Right lobe of liver (tissue), 6 donors: Measurements from ENCODE around the gene C6orf89. TPM values are rescaled to one million over a fixed set of nuclear protein-coding genes. Genes with fewer than 3 reads are reported as not detected.

Source experiments
- ATAC-seq, 4 donors: fragments of 200-7000 bp; cut with Tn5 transposase; one replicate each; pipeline ENCODE4 v1.9.1; 2020; ENCODE audit warnings: mild to moderate bottlenecking in 4 of 4, moderate library complexity in 4 of 4
- DNase-seq, 3 donors: peaks; one replicate each; pipeline ENCODE4 v3.0.0-alpha.2; 2020
- H3K27ac ChIP-seq, 3 donors: fragments of 200-600 bp; one replicate each; pipeline ENCODE4 v1.8.0; 2022
- H3K27me3 ChIP-seq, 2 donors: fragments of 200-600 bp; one replicate each; pipeline ENCODE4 v1.8.0; 2022
- H3K36me3 ChIP-seq, 4 donors: fragments of 200-600 bp; sonication (generic) in 1 of 4; one replicate each; pipeline versions ENCODE4 v1.5.1 to v1.8.0; 2017 to 2022; ENCODE audit warnings: control low read depth in 1 of 4
- H3K4me1 ChIP-seq, 4 donors: fragments of 200-600 bp; sonication (generic) in 1 of 4; one replicate each; pipeline versions ENCODE4 v1.5.1 to v1.8.0; 2017 to 2022; ENCODE audit warnings: control low read depth in 1 of 4
- H3K4me3 ChIP-seq, 3 donors: fragments of 200-600 bp; one replicate each; pipeline ENCODE4 v1.8.0; 2022
- H3K9me3 ChIP-seq, 4 donors: fragments of 200-600 bp; sonication (generic) in 1 of 4; one replicate each; pipeline versions ENCODE4 v1.5.1 to v1.8.0; 2017 to 2022; ENCODE audit warnings: control low read depth in 1 of 4
- POLR2A ChIP-seq: fragments of 450-650 bp; IDR thresholded peaks from one replicate; pipeline ENCODE4 v1.6.1; 2017; ENCODE audit warnings: antibody characterized with exemption, mild to moderate bottlenecking
- WGBS: methylation state at CpG from one replicate; pipeline ENCODE4 v1.1.6; 2018; ENCODE audit warnings: low coverage, low lambda C conversion rate; ENCODE audit not compliant: insufficient coverage; ENCODE audit errors: missing lambda C conversion rate; 5-methylcytosine and 5-hydroxymethylcytosine counted together
- intact Hi-C, 2 donors: fragments of 100-400 bp; cut with DNase I; formaldehyde crosslinking; loops; one replicate each; pipeline versions ENCODE4 v1.11.2 to v1.14.1; 2022
- total RNA-seq, 6 experiments: library from RNA; depleted of rRNA in 2 of 6; stranded (reverse); fragments of >200 nt in 2 of 6; fragmentation: NEBNext Ultra II Directional in 3 of 6; extraction: Animal tissue kit (Norgen Biotek cat#: 25700) in 3 of 6; gene quantifications; one replicate each; pipeline versions ENCODE4 v1.1.0 to v1.2.4, GENCODE V29; 2016 to 2023
- TF ChIP-seq, protein P1 (sequence below), 4 donors: fragments of 200-600 bp in 3 of 4; fragments of 450-650 bp in 1 of 4; IDR thresholded peaks; one replicate each; pipeline versions ENCODE4 v1.5.1 to v1.8.0; 2016 to 2022; ENCODE audit warnings: antibody characterized with exemption in 4 of 4, mild to moderate bottlenecking in 2 of 4
- donor health status: DM: no; HTN: yes; CAD: no.
- donor health status: DM: no; HTN: no; CAD: no.
- donor health status: DM: no; HTN: no; CAD: no.
- donor health status: DM: no; HTN: yes; CAD: no.
- donor health status: DM: no; HTN: yes; CAD: no.

Gene C6orf89
- total RNA-seq, 6 experiments from 2014 or later: 29.0 to 37.0 (median 32.1) TPM

GRCh38 chr6:36968266-36968977 is 82.7 kb downstream of the C6orf89 start:
- ATAC-seq: no peak
- Histone ChIP-seq H3K36me3 (peaks cover 0 to 62% (median 39%) of the 10 kb centered on the region in 4 donors), H3K9me3 (no peaks in the 10 kb centered on the region), H3K4me1 (no peaks in the 10 kb centered on the region), H3K4me3 (no peak overlapping the region), H3K27ac (no peak overlapping the region), H3K27me3 (no peaks in the 10 kb centered on the region)
- TF ChIP-seq, protein P1, sequence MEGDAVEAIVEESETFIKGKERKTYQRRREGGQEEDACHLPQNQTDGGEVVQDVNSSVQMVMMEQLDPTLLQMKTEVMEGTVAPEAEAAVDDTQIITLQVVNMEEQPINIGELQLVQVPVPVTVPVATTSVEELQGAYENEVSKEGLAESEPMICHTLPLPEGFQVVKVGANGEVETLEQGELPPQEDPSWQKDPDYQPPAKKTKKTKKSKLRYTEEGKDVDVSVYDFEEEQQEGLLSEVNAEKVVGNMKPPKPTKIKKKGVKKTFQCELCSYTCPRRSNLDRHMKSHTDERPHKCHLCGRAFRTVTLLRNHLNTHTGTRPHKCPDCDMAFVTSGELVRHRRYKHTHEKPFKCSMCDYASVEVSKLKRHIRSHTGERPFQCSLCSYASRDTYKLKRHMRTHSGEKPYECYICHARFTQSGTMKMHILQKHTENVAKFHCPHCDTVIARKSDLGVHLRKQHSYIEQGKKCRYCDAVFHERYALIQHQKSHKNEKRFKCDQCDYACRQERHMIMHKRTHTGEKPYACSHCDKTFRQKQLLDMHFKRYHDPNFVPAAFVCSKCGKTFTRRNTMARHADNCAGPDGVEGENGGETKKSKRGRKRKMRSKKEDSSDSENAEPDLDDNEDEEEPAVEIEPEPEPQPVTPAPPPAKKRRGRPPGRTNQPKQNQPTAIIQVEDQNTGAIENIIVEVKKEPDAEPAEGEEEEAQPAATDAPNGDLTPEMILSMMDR (IDR thresholded peaks at IDR 0.05): no peak
- TF ChIP-seq POLR2A: no peak
- DNase-seq: peak in 1 of 3 donors; percentile 46
- intact Hi-C loops: no loop called here
- WGBS: 89% methylated on average over 8 of the region's 16 CpGs

DNA sequence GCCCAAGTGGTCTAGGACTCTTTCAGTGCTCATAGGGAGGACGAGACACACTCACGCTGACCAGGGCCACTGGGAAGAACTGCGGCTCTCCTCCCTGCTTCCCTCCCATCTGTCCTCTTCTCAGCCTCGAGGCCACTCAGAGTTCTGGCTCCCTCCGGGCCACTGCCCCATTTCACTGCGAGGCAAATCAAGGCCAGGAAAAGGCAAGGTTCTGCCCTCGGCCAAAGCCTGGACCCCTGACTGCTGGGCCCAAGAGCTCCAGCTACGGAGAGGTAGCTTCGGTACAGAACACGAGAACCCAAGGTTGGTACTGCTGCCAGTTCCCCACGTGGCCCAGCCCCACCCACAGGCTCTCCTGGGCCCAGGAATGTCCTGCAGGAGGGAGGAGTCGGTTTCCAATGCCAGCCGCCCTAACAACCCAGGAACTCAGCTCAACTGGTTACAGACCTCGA is 83.5 kb downstream of the C6orf89 start:
- intact Hi-C loops: no loop called here
- Histone ChIP-seq H3K27ac (no peak overlapping the region), H3K27me3 (no peaks in the 10 kb centered on the region), H3K4me1 (no peaks in the 10 kb centered on the region), H3K9me3 (no peaks in the 10 kb centered on the region), H3K4me3 (no peak overlapping the region), H3K36me3 (peaks cover 0 to 70% (median 45%) of the 10 kb centered on the region in 4 donors)
- 20% methylated on average over 1 of the region's 14 CpGs for WGBS
- ATAC-seq (no peak), DNase-seq (no peak)
- no peak for TF ChIP-seq POLR2A
- TF ChIP-seq, protein P1 (IDR thresholded peaks at IDR 0.05): no peak

DNA sequence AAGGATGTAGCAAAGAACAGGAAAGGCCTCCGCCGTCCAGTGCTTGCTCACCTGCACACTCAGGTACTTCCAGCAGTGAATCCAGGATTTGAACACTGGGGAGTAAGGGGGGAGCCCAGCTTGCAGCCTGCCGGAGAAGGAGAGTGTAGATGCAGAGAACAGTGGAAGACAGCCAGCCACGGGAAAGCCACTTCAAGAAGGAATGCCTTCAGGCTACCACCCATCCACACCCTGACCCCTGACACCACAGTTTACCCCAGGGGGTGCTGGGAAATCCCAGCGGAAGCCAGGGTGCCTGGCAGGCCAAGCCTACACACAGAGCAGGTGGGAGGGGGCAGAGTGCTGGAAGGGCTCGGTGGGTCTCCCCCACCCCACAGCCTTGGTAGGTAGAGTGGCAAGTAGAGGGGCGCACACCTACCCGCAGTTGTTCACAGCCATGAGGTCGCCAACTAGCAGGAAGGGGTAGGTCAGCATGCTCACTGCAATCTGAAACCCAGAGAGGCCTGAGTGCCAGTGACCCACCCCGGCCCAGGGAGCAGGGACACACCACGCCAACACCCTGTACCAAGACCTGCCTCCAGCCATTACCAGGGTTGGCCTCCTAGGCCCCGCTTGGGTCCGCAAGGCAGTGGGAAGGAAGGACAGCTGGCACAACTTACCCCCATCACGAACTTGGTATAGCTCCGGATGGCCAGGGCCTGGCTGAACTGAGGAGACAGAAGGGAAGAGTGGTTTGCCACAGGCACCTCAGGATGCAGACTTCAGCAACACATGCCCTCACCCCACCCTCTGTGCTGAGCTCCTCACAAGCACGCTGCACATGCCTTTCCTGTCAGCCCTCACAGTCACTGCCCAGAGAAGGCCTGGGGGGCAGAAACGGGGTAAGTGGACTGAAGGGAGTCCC is 84.5 kb downstream of the C6orf89 start:
- ATAC-seq: peak in 1 of 4 donors; percentile 13
- no peak for DNase-seq
- TF ChIP-seq, protein P1 (IDR thresholded peaks at IDR 0.05): no peak
- no peak for TF ChIP-seq POLR2A
- peaks cover 4 to 80% (median 50%) of the 10 kb centered on the region in 4 donors for H3K36me3 ChIP-seq
- WGBS: 99% methylated on average over 8 of the region's 17 CpGs
- H3K27me3 ChIP-seq: no peaks in the 10 kb centered on the region
- intact Hi-C loops: loop anchor here (10.0 kb wide), 1 partner anchor 75 kb away; no protein-coding TSS in a partner anchor
- no peaks in the 10 kb centered on the region for H3K4me1 ChIP-seq
- no peak overlapping the region for H3K27ac ChIP-seq
- no peaks in the 10 kb centered on the region for H3K9me3 ChIP-seq
- no peak overlapping the region for H3K4me3 ChIP-seq

- WGBS: no CpG with 5 or more reads among the region's 17 CpGs
- TF ChIP-seq, protein P1 (IDR thresholded peaks at IDR 0.05): no peak
- TF ChIP-seq POLR2A: no peak
- intact Hi-C loops: loop anchor here (10.0 kb wide), 1 partner anchor 76 kb away; no protein-coding TSS in a partner anchor
- no peak overlapping the region for H3K4me3 ChIP-seq
- peaks cover 4 to 89% (median 56%) of the 10 kb centered on the region in 4 donors for H3K36me3 ChIP-seq
- ATAC-seq (no peak), DNase-seq (no peak)
- H3K4me1 ChIP-seq: no peaks in the 10 kb centered on the region
- no peaks in the 10 kb centered on the region for H3K27me3 ChIP-seq
- no peak overlapping the region for H3K27ac ChIP-seq
- no peaks in the 10 kb centered on the region for H3K9me3 ChIP-seq
Observed at GRCh38 chr6:36970892-36971842, 85.4 kb downstream of the C6orf89 start.
